ENCODE results near the gene E2F4. TPM values are rescaled to one million over a fixed set of nuclear protein-coding genes. Genes with fewer than 3 reads are reported as not detected.
A peak's percentile ranks its signal among the peaks of the same experiment; 100 is the strongest.

The E2F4 gene
- total RNA-seq, 1 donor from 2014 or later = 113 TPM

GRCh38 chr16:67244387-67245185 is 52.6 kb downstream of the E2F4 start:
- peak overlapping the region; percentile 81 for H3K27ac Mint-ChIP-seq (ENCODE audit: unreplicated experiment)
- peaks cover 7% of the 10 kb centered on the region for H3K36me3 Mint-ChIP-seq (ENCODE audit: low read depth, unreplicated experiment)
- H3K4me1 Mint-ChIP-seq (ENCODE audit: unreplicated experiment) = peaks cover 59% of the 10 kb centered on the region
- H3K9me3 Mint-ChIP-seq (ENCODE audit: unreplicated experiment) = no peaks in the 10 kb centered on the region
- TF ChIP-seq CTCF (IDR thresholded peaks at IDR 0.05; ENCODE audit: unreplicated experiment) = no peak
- no peak for DNase-seq (ENCODE audit: low spot score)
- peak overlapping the region; percentile 87 for H3K4me3 Mint-ChIP-seq (ENCODE audit: unreplicated experiment)
- H3K27me3 Mint-ChIP-seq (ENCODE audit: unreplicated experiment) = peaks cover 12% of the 10 kb centered on the region

GRCh38 chr16:67245186-67245585 is 53.2 kb downstream of the E2F4 start:
- H3K36me3 Mint-ChIP-seq (ENCODE audit: low read depth, unreplicated experiment) = peaks cover 4% of the 10 kb centered on the region
- no peaks in the 10 kb centered on the region for H3K9me3 Mint-ChIP-seq (ENCODE audit: unreplicated experiment)
- no peak for DNase-seq (ENCODE audit: low spot score)
- H3K27ac Mint-ChIP-seq (ENCODE audit: unreplicated experiment) = peak overlapping the region; percentile 76
- no peak for TF ChIP-seq CTCF (IDR thresholded peaks at IDR 0.05; ENCODE audit: unreplicated experiment)
- peak overlapping the region; percentile 87 for H3K4me3 Mint-ChIP-seq (ENCODE audit: unreplicated experiment)
- peaks cover 61% of the 10 kb centered on the region for H3K4me1 Mint-ChIP-seq (ENCODE audit: unreplicated experiment)
- H3K27me3 Mint-ChIP-seq (ENCODE audit: unreplicated experiment) = peaks cover 16% of the 10 kb centered on the region

- no peaks in the 10 kb centered on the region for H3K9me3 Mint-ChIP-seq (ENCODE audit: unreplicated experiment)
- H3K27ac Mint-ChIP-seq (ENCODE audit: unreplicated experiment) = peak overlapping the region; percentile 42
- peak overlapping the region; percentile 87 for H3K4me3 Mint-ChIP-seq (ENCODE audit: unreplicated experiment)
- TF ChIP-seq CTCF (IDR thresholded peaks at IDR 0.05; ENCODE audit: unreplicated experiment) = no peak
- peaks cover 60% of the 10 kb centered on the region for H3K4me1 Mint-ChIP-seq (ENCODE audit: unreplicated experiment)
- peaks cover 4% of the 10 kb centered on the region for H3K36me3 Mint-ChIP-seq (ENCODE audit: low read depth, unreplicated experiment)
- peaks cover 16% of the 10 kb centered on the region for H3K27me3 Mint-ChIP-seq (ENCODE audit: unreplicated experiment)
- DNase-seq (ENCODE audit: low spot score) = no peak
Observed at GRCh38 chr16:67245674-67246080, 53.7 kb downstream of the E2F4 start.

- peaks cover 58% of the 10 kb centered on the region for H3K4me1 Mint-ChIP-seq (ENCODE audit: unreplicated experiment)
- peaks cover 16% of the 10 kb centered on the region for H3K27me3 Mint-ChIP-seq (ENCODE audit: unreplicated experiment)
- peak overlapping the region; percentile 48 for H3K27ac Mint-ChIP-seq (ENCODE audit: unreplicated experiment)
- peak; percentile 81 for DNase-seq (ENCODE audit: low spot score)
- peaks cover 4% of the 10 kb centered on the region for H3K36me3 Mint-ChIP-seq (ENCODE audit: low read depth, unreplicated experiment)
- no peaks in the 10 kb centered on the region for H3K9me3 Mint-ChIP-seq (ENCODE audit: unreplicated experiment)
- TF ChIP-seq CTCF (IDR thresholded peaks at IDR 0.05; ENCODE audit: unreplicated experiment) = no peak
- peak overlapping the region; percentile 94 for H3K4me3 Mint-ChIP-seq (ENCODE audit: unreplicated experiment)
Observed at GRCh38 chr16:67246081-67246755, 54.3 kb downstream of the E2F4 start.

- Mint-ChIP-seq H3K4me1 (ENCODE audit: unreplicated experiment) (peaks cover 56% of the 10 kb centered on the region), H3K36me3 (ENCODE audit: low read depth, unreplicated experiment) (peaks cover 4% of the 10 kb centered on the region), H3K27me3 (ENCODE audit: unreplicated experiment) (peaks cover 16% of the 10 kb centered on the region), H3K9me3 (ENCODE audit: unreplicated experiment) (no peaks in the 10 kb centered on the region), H3K27ac (ENCODE audit: unreplicated experiment) (peak overlapping the region; percentile 48), H3K4me3 (ENCODE audit: unreplicated experiment) (peak overlapping the region; percentile 94)
- DNase-seq (ENCODE audit: low spot score) = no peak
- TF ChIP-seq CTCF (IDR thresholded peaks at IDR 0.05; ENCODE audit: unreplicated experiment) = no peak
Observed at GRCh38 chr16:67246756-67247191, 54.8 kb downstream of the E2F4 start.

All from endothelial cell (in vitro differentiated cells).